Coronary artery (tissue), 2 donors: ENCODE data around the gene RAD52.

Experiments
- DNase-seq: peaks from one replicate; pipeline ENCODE4 v3.0.0-alpha.2; 2017; ENCODE audit warnings: low spot score
- H3K27ac ChIP-seq, 2 donors: fragments of 200-600 bp; sonication (generic); one replicate each; pipeline ENCODE4 v1.5.1; 2016 to 2019
- H3K4me3 ChIP-seq: fragments of 200-600 bp; sonication (generic); 2 replicates; pipeline ENCODE4 v1.5.1; 2016; ENCODE audit warnings: mild to moderate bottlenecking, moderate library complexity
- CTCF ChIP-seq: fragments of 200-600 bp; sonication (generic); IDR thresholded peaks from one replicate; pipeline ENCODE4 v1.5.1; 2019; ENCODE audit warnings: antibody characterized with exemption

The RAD52 gene

GRCh38 chr12:862303-862911 is 87.1 kb downstream of the RAD52 start:
- Histone ChIP-seq H3K27ac (no peak overlapping the region), H3K4me3 (no peak overlapping the region)
- no peak for TF ChIP-seq CTCF
- no peak for DNase-seq
